H1 (cell line): ENCODE measurements around the gene SEMA7A. TPM values are rescaled to one million over a fixed set of nuclear protein-coding genes. Genes with fewer than 3 reads are reported as not detected.

Experiments used
- CTCF ChIA-PET: fragments of 300-600 bp; sonication (Branson Sonifier 250); formaldehyde crosslinking; loops from one replicate; lab custom pipeline; 2021; ENCODE audit not compliant: partially characterized antibody; lab: Charles Lee
- POLR2A ChIA-PET: fragments of 300-600 bp; sonication (Branson Sonifier 250); formaldehyde crosslinking; loops from one replicate; lab custom pipeline; 2021; ENCODE audit warnings: inconsistent platforms; ENCODE audit not compliant: partially characterized antibody; lab: Charles Lee
- DNase-seq, 2 experiments: peaks; one replicate each; pipeline versions ENCODE4 v3.0.0 to v3.0.0-alpha.2; 2010 to 2022; ENCODE audit warnings: low spot score in 2 of 2, low read depth in 1 of 2, mixed read lengths in 1 of 2
- FAIRE-seq: peaks from 2 replicates; lab custom pipeline; 2011; peaks lifted over from hg19 to GRCh38; lab: Jason Lieb, UNC
- H2AFZ ChIP-seq: 2 replicates; pipeline ENCODE4 v1.8.1; 2012; ENCODE audit warnings: low read length, inconsistent platforms
- H2AK5ac ChIP-seq: 2 replicates; pipeline ENCODE4 v1.6.1; 2013; ENCODE audit warnings: low read depth, low read length
- H2BK120ac ChIP-seq: replicated peaks from 2 replicates; pipeline ENCODE3; 2013; ENCODE audit warnings: low read depth, low read length, inconsistent platforms
- H2BK12ac ChIP-seq: 2 replicates; pipeline ENCODE4 v1.6.1; 2013; ENCODE audit warnings: low read depth, low read length
- H2BK15ac ChIP-seq: 2 replicates; pipeline ENCODE4 v1.6.1; 2013; ENCODE audit warnings: low read length
- H2BK20ac ChIP-seq: 2 replicates; pipeline ENCODE4 v1.6.1; 2013; ENCODE audit warnings: low read length
- H2BK5ac ChIP-seq: 2 replicates; pipeline ENCODE4 v1.6.1; 2013; ENCODE audit warnings: low read depth, low read length
- H3K14ac ChIP-seq: 2 replicates; pipeline ENCODE4 v1.6.1; 2013; ENCODE audit warnings: inconsistent platforms; ENCODE audit not compliant: insufficient read length
- H3K18ac ChIP-seq: 2 replicates; pipeline ENCODE4 v1.6.1; 2013; ENCODE audit warnings: low read length; ENCODE audit errors: extremely low read depth
- H3K23ac ChIP-seq: 2 replicates; pipeline ENCODE4 v1.6.1; 2013; ENCODE audit warnings: inconsistent platforms; ENCODE audit not compliant: insufficient read length
- H3K23me2 ChIP-seq: 2 replicates; pipeline ENCODE4 v1.6.1; 2013; ENCODE audit warnings: low read depth, low read length
- H3K27ac ChIP-seq: 2 replicates; pipeline ENCODE4 v1.6.1; 2011; ENCODE audit warnings: low read depth, low read length, inconsistent platforms
- H3K27me3 ChIP-seq, 4 experiments: replicated peaks in 1 of 4; 1 replicate in 1 of 4; 2 replicates in 3 of 4; pipeline versions ENCODE4 v1.6.1 to v1.8.1; 2011 to 2013; ENCODE audit warnings: low read length in 3 of 4, mild to moderate bottlenecking in 3 of 4, inconsistent platforms in 2 of 4, mixed read lengths in 2 of 4, moderate library complexity in 1 of 4; ENCODE audit not compliant: control insufficient read depth in 3 of 4, insufficient read depth in 3 of 4; ENCODE audit errors: extremely low read depth in 1 of 4
- H3K36me3 ChIP-seq, 4 experiments: 2 replicates each; pipeline versions ENCODE4 v1.6.1 to v1.8.1; 2011 to 2013; ENCODE audit warnings: mild to moderate bottlenecking in 4 of 4, low read length in 3 of 4, moderate library complexity in 2 of 4, control low read depth in 1 of 4, inconsistent platforms in 1 of 4; ENCODE audit not compliant: insufficient read depth in 4 of 4, control insufficient read depth in 2 of 4
- H3K4ac ChIP-seq: replicated peaks from 2 replicates; pipeline ENCODE3; 2013; ENCODE audit warnings: low read length, low read depth, mixed read lengths, inconsistent platforms; ENCODE audit not compliant: insufficient read length
- H3K4me1 ChIP-seq, 4 experiments: replicated peaks in 1 of 4; 1 replicate in 1 of 4; 2 replicates in 3 of 4; pipeline versions ENCODE4 v1.6.1 to v1.8.1; 2011 to 2013; ENCODE audit warnings: low read length in 3 of 4, inconsistent platforms in 2 of 4, mixed read lengths in 1 of 4; ENCODE audit not compliant: insufficient read depth in 4 of 4, control insufficient read depth in 3 of 4
- H3K4me2 ChIP-seq, 2 experiments: 2 replicates each; pipeline versions ENCODE4 v1.6.1 to v1.8.1; 2011 to 2013; ENCODE audit warnings: low read depth in 2 of 2, low read length in 2 of 2, control low read depth in 1 of 2, inconsistent platforms in 1 of 2, mild to moderate bottlenecking in 1 of 2; ENCODE audit not compliant: insufficient read depth in 1 of 2
- H3K4me3 ChIP-seq, 4 experiments: fragments of 200-600, 300-600 bp in 1 of 4; sonication (generic), shearing (Covaris generic), sonication (Bioruptor Twin) in 1 of 4; 2 replicates each; pipeline versions ENCODE4 v1.5.1 to v1.8.1; 2011 to 2016; ENCODE audit warnings: low read length in 4 of 4, low read depth in 3 of 4, control low read depth in 2 of 4, inconsistent platforms in 2 of 4, mild to moderate bottlenecking in 2 of 4, mixed read lengths in 1 of 4, moderate library complexity in 1 of 4; ENCODE audit not compliant: insufficient read depth in 2 of 4; ENCODE audit errors: extremely low read depth in 1 of 4
- H3K56ac ChIP-seq: replicated peaks from 2 replicates; pipeline ENCODE3; 2013; ENCODE audit warnings: low read depth, mild to moderate bottlenecking, mixed read lengths, low read length, inconsistent platforms; ENCODE audit not compliant: insufficient read length
- H3K79me1 ChIP-seq: 2 replicates; pipeline ENCODE4 v1.6.1; 2013; ENCODE audit warnings: low read depth, low read length, control low read depth
- H3K79me2 ChIP-seq, 2 experiments: 2 replicates each; pipeline versions ENCODE4 v1.6.1 to v1.8.1; 2012 to 2013; ENCODE audit warnings: low read length in 2 of 2, mild to moderate bottlenecking in 2 of 2, inconsistent platforms in 1 of 2; ENCODE audit not compliant: insufficient read depth in 2 of 2, control insufficient read depth in 1 of 2
- H3K9ac ChIP-seq, 4 experiments: replicated peaks in 1 of 4; 1 replicate in 1 of 4; 2 replicates in 3 of 4; pipeline versions ENCODE4 v1.6.1 to v1.8.1; 2011 to 2013; ENCODE audit warnings: low read depth in 3 of 4, low read length in 3 of 4, control low read depth in 2 of 4, mild to moderate bottlenecking in 2 of 4, moderate library complexity in 2 of 4, inconsistent platforms in 1 of 4; ENCODE audit errors: extremely low read depth in 1 of 4
- H3K9me3 ChIP-seq, 2 experiments: 2 replicates each; pipeline versions ENCODE4 v1.6.1 to v1.8.1; 2012 to 2013; ENCODE audit warnings: mild to moderate bottlenecking in 2 of 2, moderate library complexity in 2 of 2, control low read depth in 1 of 2, inconsistent platforms in 1 of 2, low read depth in 1 of 2, low read length in 1 of 2, mixed read lengths in 1 of 2; ENCODE audit not compliant: insufficient read depth in 2 of 2
- H4K20me1 ChIP-seq, 2 experiments: replicated peaks in 1 of 2; 2 replicates each; pipeline versions ENCODE3 to v1.8.1; 2011 to 2013; ENCODE audit warnings: inconsistent platforms in 2 of 2, low read length in 2 of 2, mild to moderate bottlenecking in 1 of 2; ENCODE audit not compliant: insufficient read depth in 2 of 2, control insufficient read depth in 1 of 2
- H4K5ac ChIP-seq: 2 replicates; pipeline ENCODE4 v1.6.1; 2013; ENCODE audit warnings: low read length, low read depth, mixed read lengths, inconsistent platforms; ENCODE audit not compliant: insufficient read length
- H4K8ac ChIP-seq: 2 replicates; pipeline ENCODE4 v1.8.0; 2013; ENCODE audit warnings: mild to moderate bottlenecking, moderate library complexity, low read length, inconsistent platforms; ENCODE audit not compliant: insufficient read depth; ENCODE audit errors: extremely low read depth
- H4K91ac ChIP-seq: replicated peaks from 2 replicates; pipeline ENCODE3; 2013; ENCODE audit warnings: low read length, mixed read lengths, inconsistent platforms; ENCODE audit not compliant: insufficient read length
- ASH2L ChIP-seq: fragments of 200-600, 300-600 bp; sonication (generic); IDR thresholded peaks from one replicate; pipeline ENCODE4 v1.7.1; 2017; ENCODE audit warnings: low read length
- BCL11A ChIP-seq, 2 experiments: IDR thresholded peaks; one replicate each; pipeline ENCODE4 v1.6.1; 2011; ENCODE audit warnings: low read depth in 2 of 2, low read length in 2 of 2, mild to moderate bottlenecking in 2 of 2
- EP300 ChIP-seq, 2 experiments: IDR thresholded peaks; 1 replicate in 1 of 2; 2 replicates in 1 of 2; pipeline ENCODE4 v1.6.1; 2011 to 2012; ENCODE audit warnings: low read depth in 2 of 2, low read length in 2 of 2, mild to moderate bottlenecking in 2 of 2, borderline replicate concordance in 1 of 2, inconsistent platforms in 1 of 2, moderate library complexity in 1 of 2
- JUND ChIP-seq: IDR thresholded peaks from 2 replicates; pipeline ENCODE4 v1.6.1; 2011; ENCODE audit warnings: mild to moderate bottlenecking, improper control_type of control experiment, low read length
- MAFK ChIP-seq: IDR thresholded peaks from 2 replicates; pipeline ENCODE4 v1.6.1; 2012; ENCODE audit warnings: low read depth, mild to moderate bottlenecking, improper control_type of control experiment, low read length
- NRF1 ChIP-seq: IDR thresholded peaks from 2 replicates; pipeline ENCODE4 v1.6.1; 2011; ENCODE audit warnings: mild to moderate bottlenecking, low read depth, low read length, improper control_type of control experiment
- RXRA ChIP-seq: IDR thresholded peaks from 2 replicates; pipeline ENCODE4 v1.6.1; 2011; ENCODE audit warnings: low read depth, mild to moderate bottlenecking, low read length, moderate library complexity; ENCODE audit not compliant: insufficient read depth
- SIRT6 ChIP-seq: IDR thresholded peaks from one replicate; pipeline ENCODE4 v1.7.1; 2012; ENCODE audit warnings: low read length, inconsistent platforms
- SP2 ChIP-seq: IDR thresholded peaks from 2 replicates; pipeline ENCODE4 v1.6.1; 2012; ENCODE audit warnings: mild to moderate bottlenecking, low read length, inconsistent platforms
- WGBS, 2 experiments: shearing (Covaris generic) in 1 of 2; methylation state at CpG; one replicate each; pipeline versions ENCODE4 v1.1.6 to v1.1.7; 2013 to 2015; ENCODE audit warnings: low lambda C conversion rate in 2 of 2, mixed read lengths in 2 of 2, inconsistent platforms in 1 of 2, low coverage in 1 of 2, missing lambda C conversion rate in 1 of 2; ENCODE audit not compliant: insufficient replicate concordance in 2 of 2, insufficient coverage in 1 of 2, insufficient read length in 1 of 2; ENCODE audit errors: extremely low coverage in 1 of 2, missing lambda C conversion rate in 1 of 2; 5-methylcytosine and 5-hydroxymethylcytosine counted together
- polyA plus RNA-seq, 7 experiments: library from polyadenylated mRNA; depleted of rRNA in 3 of 7; stranded (reverse) in 5 of 7; unstranded in 2 of 7; fragments of >200 nt in 5 of 7; fragments of 200-250 nt in 2 of 7; gene quantifications; 1 replicate in 5 of 7; 2 replicates in 1 of 7; 4 replicates in 1 of 7; pipeline versions ENCODE4 v1.2.1 to v1.2.3, GENCODE V29; 2011 to 2013; ENCODE audit warnings: missing spikeins in 2 of 7, mixed read lengths in 2 of 7
- total RNA-seq: library from RNA; stranded (reverse); fragmentation: NEBNext Ultra II Directional; extraction: Animal tissue kit (Norgen Biotek cat#: 25700); gene quantifications from 2 replicates; pipeline ENCODE4 v1.2.1, GENCODE V29; 2021
- TF ChIP-seq, protein P1 (sequence below): IDR thresholded peaks from 2 replicates; pipeline ENCODE4 v1.6.1; 2012; ENCODE audit warnings: low read length, inconsistent platforms

SEMA7A gene
- total and polyA plus RNA-seq, 2 of the 8 experiments (the other 6 are each of a cell fraction or from before 2014, with no cell fraction given), result 10.7 to 15.0 TPM

GRCh38 chr15:74376226-74376625 is 57.5 kb downstream of the SEMA7A start:
- no peak overlapping the region for H2BK5ac ChIP-seq
- H4K8ac ChIP-seq, result no peak overlapping the region
- no peak for DNase-seq
- no peak overlapping the region for H4K91ac ChIP-seq
- H4K5ac ChIP-seq, result no peak overlapping the region
- H2BK12ac ChIP-seq, result no peak overlapping the region
- no peak overlapping the region for H2AK5ac ChIP-seq
- H3K4me1 ChIP-seq, result peaks cover 4 to 17% (median 10%) of the 10 kb centered on the region in 4 experiments
- CTCF ChIA-PET, result interaction anchor here (0.7 to 36.8 kb wide), 22 partner anchors 9 to 425 kb away, joined by 3 to 1311 read pairs (median 4); partner anchors contain the start of genes CYP11A1, SEMA7A and UBL7
- no peak overlapping the region for H3K23ac ChIP-seq
- WGBS, 2 experiments, result 90% methylated on average over 1 of the region's 1 CpG; no CpG with 5 or more reads in 1 of the 2 experiments
- no peak overlapping the region for H3K4me3 ChIP-seq
- POLR2A ChIA-PET, result no interaction called here
- H3K79me1 ChIP-seq, result no peaks in the 10 kb centered on the region; the same call in 1 of the 2 replicates
- no peaks in the 10 kb centered on the region for H4K20me1 ChIP-seq
- H2BK20ac ChIP-seq, result no peak overlapping the region
- no peak overlapping the region for H2BK120ac ChIP-seq
- no peak overlapping the region for H3K4me2 ChIP-seq
- no peaks in the 10 kb centered on the region for H3K9me3 ChIP-seq
- H3K18ac ChIP-seq, result no peak overlapping the region
- H3K27me3 ChIP-seq, result peaks cover 0 to 3% (median 0%) of the 10 kb centered on the region in 4 experiments; a peak in 3 of 7 replicates
- H3K79me2 ChIP-seq, result no peaks in the 10 kb centered on the region
- FAIRE-seq, result no peak
- no peak overlapping the region for H3K9ac ChIP-seq
- TF ChIP-seq BCL11A (IDR thresholded peaks at IDR 0.05; ENCODE audit: low read depth in 2 of 2, low read length in 2 of 2) (no peak), ASH2L (no peak), NRF1 (no peak), SP2 (no peak), MAFK (no peak), EP300 (IDR thresholded peaks at IDR 0.05; ENCODE audit: borderline replicate concordance in 1 of 2, low read depth in 2 of 2, low read length in 2 of 2) (no peak), JUND (no peak), SIRT6 (no peak), RXRA (no peak)
- TF ChIP-seq, protein P1, sequence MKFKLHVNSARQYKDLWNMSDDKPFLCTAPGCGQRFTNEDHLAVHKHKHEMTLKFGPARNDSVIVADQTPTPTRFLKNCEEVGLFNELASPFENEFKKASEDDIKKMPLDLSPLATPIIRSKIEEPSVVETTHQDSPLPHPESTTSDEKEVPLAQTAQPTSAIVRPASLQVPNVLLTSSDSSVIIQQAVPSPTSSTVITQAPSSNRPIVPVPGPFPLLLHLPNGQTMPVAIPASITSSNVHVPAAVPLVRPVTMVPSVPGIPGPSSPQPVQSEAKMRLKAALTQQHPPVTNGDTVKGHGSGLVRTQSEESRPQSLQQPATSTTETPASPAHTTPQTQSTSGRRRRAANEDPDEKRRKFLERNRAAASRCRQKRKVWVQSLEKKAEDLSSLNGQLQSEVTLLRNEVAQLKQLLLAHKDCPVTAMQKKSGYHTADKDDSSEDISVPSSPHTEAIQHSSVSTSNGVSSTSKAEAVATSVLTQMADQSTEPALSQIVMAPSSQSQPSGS, result no peak
- H3K14ac ChIP-seq, result no peak overlapping the region
- H3K23me2 ChIP-seq, result peaks cover 6% of the 10 kb centered on the region; the same call in 1 of the 2 replicates
- no peaks in the 10 kb centered on the region for H3K36me3 ChIP-seq
- no peak overlapping the region for H2BK15ac ChIP-seq
- no peak overlapping the region for H3K27ac ChIP-seq
- no peak overlapping the region for H2AFZ ChIP-seq
- H3K4ac ChIP-seq, result no peak overlapping the region
- H3K56ac ChIP-seq, result no peak overlapping the region
